GM18526 (cell line): Measurements from ENCODE around the gene MDC1.
A peak's percentile ranks its signal among the peaks of the same experiment; 100 is the strongest.

Source experiments
- POLR2A ChIP-seq: IDR thresholded peaks from 3 replicates; pipeline ENCODE4 v1.6.1; 2011; ENCODE audit not compliant: insufficient read length; ENCODE audit errors: extremely low read depth

MDC1 gene, protein sequence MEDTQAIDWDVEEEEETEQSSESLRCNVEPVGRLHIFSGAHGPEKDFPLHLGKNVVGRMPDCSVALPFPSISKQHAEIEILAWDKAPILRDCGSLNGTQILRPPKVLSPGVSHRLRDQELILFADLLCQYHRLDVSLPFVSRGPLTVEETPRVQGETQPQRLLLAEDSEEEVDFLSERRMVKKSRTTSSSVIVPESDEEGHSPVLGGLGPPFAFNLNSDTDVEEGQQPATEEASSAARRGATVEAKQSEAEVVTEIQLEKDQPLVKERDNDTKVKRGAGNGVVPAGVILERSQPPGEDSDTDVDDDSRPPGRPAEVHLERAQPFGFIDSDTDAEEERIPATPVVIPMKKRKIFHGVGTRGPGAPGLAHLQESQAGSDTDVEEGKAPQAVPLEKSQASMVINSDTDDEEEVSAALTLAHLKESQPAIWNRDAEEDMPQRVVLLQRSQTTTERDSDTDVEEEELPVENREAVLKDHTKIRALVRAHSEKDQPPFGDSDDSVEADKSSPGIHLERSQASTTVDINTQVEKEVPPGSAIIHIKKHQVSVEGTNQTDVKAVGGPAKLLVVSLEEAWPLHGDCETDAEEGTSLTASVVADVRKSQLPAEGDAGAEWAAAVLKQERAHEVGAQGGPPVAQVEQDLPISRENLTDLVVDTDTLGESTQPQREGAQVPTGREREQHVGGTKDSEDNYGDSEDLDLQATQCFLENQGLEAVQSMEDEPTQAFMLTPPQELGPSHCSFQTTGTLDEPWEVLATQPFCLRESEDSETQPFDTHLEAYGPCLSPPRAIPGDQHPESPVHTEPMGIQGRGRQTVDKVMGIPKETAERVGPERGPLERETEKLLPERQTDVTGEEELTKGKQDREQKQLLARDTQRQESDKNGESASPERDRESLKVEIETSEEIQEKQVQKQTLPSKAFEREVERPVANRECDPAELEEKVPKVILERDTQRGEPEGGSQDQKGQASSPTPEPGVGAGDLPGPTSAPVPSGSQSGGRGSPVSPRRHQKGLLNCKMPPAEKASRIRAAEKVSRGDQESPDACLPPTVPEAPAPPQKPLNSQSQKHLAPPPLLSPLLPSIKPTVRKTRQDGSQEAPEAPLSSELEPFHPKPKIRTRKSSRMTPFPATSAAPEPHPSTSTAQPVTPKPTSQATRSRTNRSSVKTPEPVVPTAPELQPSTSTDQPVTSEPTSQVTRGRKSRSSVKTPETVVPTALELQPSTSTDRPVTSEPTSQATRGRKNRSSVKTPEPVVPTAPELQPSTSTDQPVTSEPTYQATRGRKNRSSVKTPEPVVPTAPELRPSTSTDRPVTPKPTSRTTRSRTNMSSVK (N-terminal part only)

DNA sequence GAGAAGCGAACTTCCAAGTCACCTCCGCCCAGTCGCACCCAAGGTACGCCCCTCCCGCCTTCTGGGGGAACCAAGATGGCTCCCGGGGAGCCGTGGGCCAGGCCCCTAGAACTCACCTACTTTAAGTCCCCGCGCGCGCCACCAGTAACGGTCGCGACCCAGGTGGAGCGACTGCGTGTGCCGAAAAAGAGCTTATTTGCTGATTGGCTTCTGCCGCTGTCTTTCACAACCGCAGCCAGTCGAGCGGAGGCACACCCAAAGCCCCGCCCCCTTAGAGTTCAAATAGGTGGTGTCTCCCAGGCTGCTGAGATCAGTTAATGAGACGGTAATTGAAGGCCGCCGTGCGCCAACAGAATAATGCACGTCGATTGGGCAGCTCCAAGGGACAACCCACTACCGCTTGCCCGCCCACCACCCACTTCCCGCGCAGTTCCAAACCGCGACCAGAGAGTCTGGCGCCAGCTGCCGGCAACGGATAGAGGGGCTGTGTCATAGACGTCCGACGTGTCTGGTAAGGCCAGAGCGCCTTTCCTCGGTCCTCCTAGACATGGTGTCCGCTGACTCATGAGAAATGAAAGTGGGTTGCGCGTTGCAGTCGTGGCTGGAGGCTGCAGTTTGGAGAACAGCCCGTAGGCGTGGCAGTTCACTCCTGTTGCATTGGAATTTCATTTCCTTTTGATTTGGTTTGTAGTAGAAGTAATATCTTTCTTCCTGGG is at the start of gene MDC1:
Gene MDC1, minus strand, starts transcription at position 153 of the 716 bp plus-strand sequence. CDS start 2,106 bp downstream, outside the sequence.
- TF ChIP-seq POLR2A, result peak; percentile 91

DNA sequence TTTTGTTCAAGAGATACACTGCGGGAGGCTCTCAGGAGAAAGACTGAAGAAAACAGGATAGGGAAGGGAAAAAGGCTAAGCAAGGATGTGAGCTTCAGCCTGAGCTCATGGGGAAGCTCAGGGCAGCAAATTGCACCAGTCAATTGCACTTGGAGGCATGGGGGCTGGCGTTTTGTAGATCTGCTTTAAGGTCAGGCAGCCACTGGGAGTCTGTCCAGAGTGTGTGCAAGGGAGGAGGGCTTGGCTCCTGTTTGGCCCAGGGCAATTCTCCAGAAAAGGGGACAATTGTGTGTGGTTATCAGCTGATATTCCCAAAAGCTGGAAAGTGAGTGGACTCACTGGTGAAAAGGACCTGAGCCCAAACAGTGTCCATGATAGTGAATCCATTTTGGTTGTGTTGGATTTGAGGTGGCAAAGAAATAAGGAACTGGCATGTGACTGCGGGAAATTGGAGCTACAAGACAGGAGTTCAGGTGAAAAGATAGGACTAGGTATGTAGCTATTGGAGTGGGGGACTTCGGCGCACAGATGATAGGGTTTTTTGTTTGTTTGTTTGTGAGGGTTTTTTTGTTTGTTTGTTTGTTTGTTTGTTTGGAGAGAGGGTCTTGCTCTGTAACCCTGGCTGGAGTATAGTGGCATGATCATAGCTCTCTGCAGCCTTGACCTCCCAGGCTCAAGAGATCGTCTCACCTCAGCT is 49.5 kb upstream of the MDC1 start:
- TF ChIP-seq POLR2A, result no peak

- no peak for TF ChIP-seq POLR2A
Observed at GRCh38 chr6:30763618-30764489, 46.8 kb upstream of the MDC1 start.

GRCh38 chr6:30763155-30763617 is 46.1 kb upstream of the MDC1 start:
- no peak for TF ChIP-seq POLR2A

- TF ChIP-seq POLR2A, result no peak
Observed at GRCh38 chr6:30761791-30762429, 44.8 kb upstream of the MDC1 start.

- no peak for TF ChIP-seq POLR2A
Observed at GRCh38 chr6:30760549-30760948, 43.5 kb upstream of the MDC1 start.

- TF ChIP-seq POLR2A, result no peak
Observed at GRCh38 chr6:30759575-30760239, 42.6 kb upstream of the MDC1 start.

DNA sequence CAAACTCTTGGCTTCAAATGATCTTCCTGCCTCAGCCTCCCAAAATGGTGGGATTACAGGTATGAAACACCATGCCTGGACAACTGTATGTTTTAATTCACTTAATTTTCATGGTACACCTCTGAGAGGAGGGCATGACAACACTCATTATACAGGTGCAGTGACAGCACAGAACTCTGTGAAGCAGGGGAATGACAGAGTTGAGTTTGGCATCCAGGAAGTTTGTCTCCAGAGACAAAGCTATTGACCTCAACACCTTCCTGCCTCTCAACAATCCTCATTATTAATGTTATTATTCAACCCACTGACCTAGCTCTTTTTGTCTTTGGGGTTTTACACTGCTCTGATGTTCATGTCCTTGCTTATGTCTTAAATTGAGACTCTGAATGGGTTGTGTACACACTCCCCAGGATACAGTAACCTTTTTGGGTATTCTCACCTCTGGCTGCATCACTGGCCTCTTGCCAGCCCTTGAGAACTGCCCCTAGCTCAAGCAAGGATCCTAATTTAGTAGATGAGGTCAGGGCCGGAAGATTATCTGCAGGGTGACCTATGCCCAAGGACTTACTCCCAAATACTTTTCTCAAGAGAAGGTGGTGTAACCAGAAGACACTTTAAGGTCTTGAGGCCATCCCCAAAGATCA is 40.3 kb upstream of the MDC1 start:
- TF ChIP-seq POLR2A, result no peak

DNA sequence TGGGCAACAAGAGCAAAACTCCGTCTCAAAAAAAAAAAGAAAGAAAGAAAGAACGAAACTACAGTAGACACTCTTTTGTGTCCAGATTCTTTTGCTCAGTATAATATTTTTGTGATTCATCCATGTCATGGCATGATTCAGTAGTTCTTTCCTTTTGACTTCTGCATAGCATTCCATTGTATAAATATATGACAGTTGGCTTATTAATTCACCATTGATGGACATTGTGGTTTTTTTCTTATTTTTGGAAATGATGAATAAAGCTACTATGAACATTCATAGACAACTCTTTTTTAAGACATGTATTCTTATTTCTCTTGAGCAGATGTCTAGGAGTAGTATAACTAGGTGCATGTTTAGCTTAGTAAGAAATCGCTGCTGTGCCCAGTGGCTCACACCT is 37.5 kb upstream of the MDC1 start:
- TF ChIP-seq POLR2A, result no peak

DNA sequence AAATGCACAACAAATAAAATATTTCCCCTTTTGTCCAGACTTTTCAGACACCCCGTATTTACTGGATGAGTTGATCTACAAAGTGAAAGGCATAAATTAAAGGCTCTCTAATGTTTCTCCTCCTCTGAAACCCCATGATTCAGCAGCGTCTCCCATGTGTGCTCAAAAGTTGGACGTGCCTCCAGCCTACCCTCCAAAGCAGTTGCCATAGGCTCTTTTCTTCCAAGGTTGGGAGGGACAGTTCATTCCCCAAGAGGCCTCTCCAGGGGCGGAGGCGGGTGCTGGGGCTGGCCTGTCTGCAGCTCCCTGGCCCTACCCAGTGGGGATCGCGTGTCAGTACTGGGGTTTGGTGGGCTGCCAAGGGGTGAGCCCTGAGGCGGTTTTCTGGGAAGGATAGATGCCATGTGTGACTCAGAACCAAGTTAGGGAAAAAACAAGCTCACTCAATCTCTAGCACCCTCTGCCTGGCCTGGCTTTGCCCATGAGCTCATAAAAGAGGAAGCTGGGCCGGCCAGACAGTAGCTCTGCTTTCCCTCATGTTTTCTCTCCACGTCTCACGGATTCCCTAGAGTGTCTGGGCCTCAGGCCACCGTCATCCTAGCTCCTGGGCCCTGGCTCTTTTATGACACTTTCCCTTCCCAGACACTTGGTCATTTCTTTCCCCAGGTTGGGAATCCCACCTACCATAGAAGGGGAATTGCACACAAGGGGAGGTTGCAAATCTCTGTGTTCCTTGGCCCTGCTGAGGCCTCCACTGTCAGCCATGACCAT is 35.3 kb upstream of the MDC1 start:
- TF ChIP-seq POLR2A, result no peak

DNA sequence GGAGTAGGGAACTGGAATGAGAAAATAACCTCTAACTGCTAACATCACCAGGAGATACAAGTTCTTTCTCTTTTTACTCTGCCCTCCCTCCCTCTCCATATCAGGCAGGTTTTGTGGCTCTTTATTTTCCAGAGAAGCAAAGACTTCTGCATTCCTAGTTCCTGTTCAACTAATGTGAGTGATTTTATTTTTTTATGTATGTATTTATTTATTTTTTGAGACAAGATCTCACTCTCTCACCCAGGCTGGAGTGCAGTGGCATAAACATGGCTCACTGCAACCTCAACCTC is 33.2 kb upstream of the MDC1 start:
- TF ChIP-seq POLR2A, result no peak
